G401.6 (cell line): ENCODE measurements around the gene IFT74.
A peak's percentile ranks its signal among the peaks of the same experiment; 100 is the strongest.

Experiments used
- FAIRE-seq: peaks from 2 replicates; lab custom pipeline; 2012; peaks lifted over from hg19 to GRCh38; lab: Jason Lieb, UNC

Gene IFT74

GRCh38 chr9:26955921-26956859 is at the start of gene IFT74:
IFT74 (plus strand) TSS chr9:26956412; CDS start chr9:26961968, 5,556 bp downstream.
- peak; percentile 98 for FAIRE-seq

- no peak for FAIRE-seq
Measured at GRCh38 chr9:26913138-26913668, 43.0 kb upstream of the IFT74 start.

- no peak for FAIRE-seq
Measured at GRCh38 chr9:26919698-26920097, 36.5 kb upstream of the IFT74 start.

DNA sequence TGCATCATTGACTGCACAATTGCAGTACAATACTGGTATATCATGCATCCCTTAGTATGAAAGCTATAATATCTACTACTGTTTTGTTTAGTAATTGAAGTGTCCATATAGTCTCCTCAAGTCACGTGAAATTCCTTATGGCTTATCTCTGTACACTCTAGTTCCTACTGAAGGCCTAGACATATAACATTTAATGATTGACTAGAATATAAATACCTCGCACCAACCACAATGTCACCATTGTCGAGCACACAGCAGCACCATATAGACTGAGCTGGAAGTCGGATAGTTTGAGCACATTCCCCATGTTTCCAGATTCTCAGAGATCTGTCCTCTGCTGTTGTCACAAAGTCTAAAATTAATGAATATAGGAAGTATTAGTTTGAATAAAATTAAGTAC is 30.6 kb upstream of the IFT74 start:
- no peak for FAIRE-seq

DNA sequence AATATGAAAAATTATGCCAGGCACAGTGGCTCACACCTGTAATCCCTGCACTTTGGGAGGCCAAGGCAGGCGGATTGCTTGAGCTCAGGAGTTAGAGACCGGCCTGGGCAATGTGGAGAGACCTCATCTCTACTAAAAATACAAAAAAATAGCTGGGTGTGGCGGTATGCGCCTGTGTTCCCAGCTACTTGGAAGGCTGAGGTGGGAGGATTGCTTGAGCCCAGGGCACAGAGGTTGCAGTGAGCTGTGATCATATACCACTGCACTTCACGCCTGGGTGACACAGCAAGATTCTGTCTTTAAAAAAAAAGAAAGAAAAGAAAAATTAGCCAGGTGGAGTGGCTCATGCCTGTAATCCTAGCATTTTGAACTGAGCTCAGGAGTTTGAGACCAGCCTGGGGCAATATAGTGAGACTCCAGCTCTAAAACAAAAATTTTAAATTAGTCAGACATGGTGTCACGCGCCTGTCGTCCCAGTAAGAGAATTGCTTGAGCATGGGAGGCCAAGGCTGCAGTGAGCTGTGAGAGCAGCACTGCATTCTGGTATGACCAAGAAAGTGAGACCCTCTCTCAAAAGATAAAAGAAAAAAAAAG is 27.2 kb upstream of the IFT74 start:
- no peak for FAIRE-seq

GRCh38 chr9:26935847-26936246 is 20.4 kb upstream of the IFT74 start:
- peak; percentile 30 for FAIRE-seq

- FAIRE-seq, result no peak
Measured at GRCh38 chr9:26937816-26938371, 18.3 kb upstream of the IFT74 start.

DNA sequence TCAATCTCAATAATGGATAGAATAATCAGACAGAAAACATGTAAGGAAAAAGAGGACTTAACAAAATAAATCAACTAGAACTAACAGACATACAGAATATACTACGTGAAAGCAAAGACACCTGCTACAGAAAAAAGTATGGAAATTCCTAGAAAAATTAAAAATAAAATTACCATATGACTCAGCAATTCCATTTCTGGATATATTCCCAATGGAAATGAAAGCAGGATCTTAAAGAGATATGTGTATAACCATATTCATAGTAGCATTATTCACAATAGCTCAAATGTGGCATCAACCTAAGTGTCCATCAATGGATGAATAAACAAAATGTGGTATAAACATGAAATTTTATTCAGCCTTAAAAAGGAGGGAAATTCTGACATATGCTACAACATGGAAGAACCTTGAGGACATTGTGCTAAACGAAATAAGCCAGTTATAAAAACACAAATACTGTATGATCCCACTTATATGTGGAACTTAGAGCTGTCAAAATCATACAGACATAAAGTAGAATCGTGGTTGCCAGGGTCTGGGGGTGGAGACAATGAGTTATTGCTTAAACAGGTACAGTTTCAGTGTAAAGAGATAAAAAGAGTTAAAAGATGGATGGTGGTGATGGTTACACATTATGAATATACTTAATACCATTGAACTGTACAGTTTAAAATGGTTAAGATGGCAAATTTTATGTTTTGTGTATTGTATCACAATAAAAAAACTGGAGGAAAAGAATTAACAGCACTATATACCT is 16.1 kb upstream of the IFT74 start:
- FAIRE-seq, result no peak

GRCh38 chr9:26940779-26941178 is 15.4 kb upstream of the IFT74 start:
- FAIRE-seq, result no peak

- FAIRE-seq, result no peak
Measured at GRCh38 chr9:26945591-26945990, 10.6 kb upstream of the IFT74 start.

DNA sequence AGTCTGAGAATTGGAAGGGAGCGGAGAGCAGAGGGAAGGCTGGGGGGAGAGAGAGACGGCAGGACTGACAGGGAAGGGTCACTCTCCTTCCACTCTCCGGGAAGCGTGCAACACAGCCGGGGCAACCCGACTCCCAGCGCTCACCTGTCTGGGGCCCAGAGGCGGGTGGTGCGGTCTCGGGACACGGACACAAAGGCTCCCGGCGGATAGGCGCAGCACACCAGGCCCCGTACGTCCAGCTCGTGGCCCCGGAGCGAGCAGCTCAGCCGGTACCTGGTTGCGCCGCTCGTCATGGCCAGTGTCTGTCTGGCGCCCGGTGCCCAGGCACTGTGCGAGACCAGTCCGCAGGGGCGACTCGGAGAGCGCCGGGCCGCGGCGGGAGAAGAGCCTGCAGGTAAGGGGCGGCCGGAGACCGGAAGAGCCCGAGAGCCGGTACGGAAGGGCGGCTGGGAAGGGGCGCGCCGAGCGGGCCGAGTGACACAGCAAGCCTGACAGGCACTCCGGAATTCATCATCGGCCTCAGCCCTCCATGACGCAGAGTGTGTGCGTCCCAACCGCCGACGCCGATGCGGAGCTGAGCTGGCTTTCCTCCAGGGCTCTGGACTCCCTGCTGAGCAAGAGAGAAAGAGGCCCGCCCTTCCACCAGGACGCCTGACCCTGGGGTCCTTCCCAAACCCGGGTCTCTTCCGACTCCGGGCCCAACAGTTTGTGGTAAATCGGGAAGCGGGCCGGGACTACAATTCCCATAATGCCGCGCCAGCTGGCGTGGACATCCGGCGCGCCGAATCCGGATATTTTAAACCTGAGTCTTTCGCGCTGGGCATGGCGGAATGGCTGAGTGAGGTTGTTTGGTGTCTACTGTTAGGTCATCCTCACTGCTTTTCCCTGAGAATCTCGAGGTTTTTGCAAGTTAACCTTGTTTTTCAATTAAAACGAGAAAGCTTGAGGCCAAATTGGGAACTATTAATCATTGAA is 9.2 kb upstream of the IFT74 start, which contains the start of gene PLAA:
TSS of gene PLAA (minus strand) at position 490 of the 975 bp plus-strand sequence. CDS start at position 293, 197 bp downstream.
- peak; percentile 92 for FAIRE-seq

DNA sequence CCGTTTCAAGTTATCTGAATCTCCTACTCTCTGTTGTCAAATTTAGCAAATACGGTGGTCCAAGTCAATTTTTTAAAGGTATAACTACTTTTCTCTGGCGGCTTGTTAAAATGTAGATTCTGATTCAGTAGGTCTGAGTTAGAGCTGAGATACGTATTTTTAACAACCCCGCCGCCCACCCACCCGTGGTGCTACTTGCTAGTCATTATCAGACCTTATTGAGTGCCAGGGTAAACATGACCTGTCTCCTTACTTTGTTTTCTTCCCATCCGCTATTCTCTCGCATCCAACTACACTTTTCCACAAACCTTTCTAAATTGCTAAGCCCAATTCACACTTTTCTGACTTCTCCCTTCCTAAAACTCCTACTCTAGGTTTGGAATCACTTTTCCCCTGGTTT is 8.5 kb upstream of the IFT74 start:
- FAIRE-seq, result no peak

- FAIRE-seq, result no peak
Measured at GRCh38 chr9:26949637-26950069, 6.6 kb upstream of the IFT74 start.

GRCh38 chr9:26950521-26950920 is 5.7 kb upstream of the IFT74 start:
- FAIRE-seq, result no peak

GRCh38 chr9:26951794-26952193 is 4.4 kb upstream of the IFT74 start:
- no peak for FAIRE-seq

- FAIRE-seq, result no peak
Measured at GRCh38 chr9:26954050-26954508, 2.1 kb upstream of the IFT74 start.

DNA sequence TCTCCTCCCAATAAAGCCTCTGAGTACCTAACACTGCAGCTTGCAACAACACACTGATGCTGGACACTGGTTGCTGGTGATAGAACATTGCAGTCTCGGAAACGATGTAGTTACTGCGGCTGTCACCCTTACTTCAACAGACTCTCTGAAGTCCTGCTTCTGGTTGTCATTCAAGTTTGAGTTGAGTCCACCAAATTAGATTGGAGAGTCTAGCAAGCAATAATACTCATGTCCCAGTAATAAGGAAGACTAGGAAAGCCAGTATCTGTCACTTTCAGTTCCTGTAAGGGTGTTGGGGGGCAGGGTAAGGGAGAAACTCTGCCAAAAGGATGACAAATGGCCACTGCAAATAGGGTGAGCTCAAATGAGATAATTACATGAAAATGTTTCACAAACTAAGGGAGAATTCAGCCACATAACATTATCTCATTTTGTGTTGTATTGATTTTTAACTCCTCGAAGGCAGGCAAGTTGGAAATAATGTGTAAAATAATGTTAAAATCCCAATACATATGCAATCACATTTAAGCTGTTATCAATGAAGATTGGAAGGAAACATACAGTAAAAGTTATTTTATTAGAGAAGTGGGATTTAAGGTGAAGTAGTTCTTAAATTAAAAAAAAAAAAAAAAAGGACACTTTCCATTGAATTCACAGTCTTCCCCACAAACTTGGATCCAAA is 849 bp upstream of the IFT74 start:
- peak; percentile 61 for FAIRE-seq

GRCh38 chr9:26956860-26957233 is 635 bp downstream of the IFT74 start:
- FAIRE-seq, result no peak

DNA sequence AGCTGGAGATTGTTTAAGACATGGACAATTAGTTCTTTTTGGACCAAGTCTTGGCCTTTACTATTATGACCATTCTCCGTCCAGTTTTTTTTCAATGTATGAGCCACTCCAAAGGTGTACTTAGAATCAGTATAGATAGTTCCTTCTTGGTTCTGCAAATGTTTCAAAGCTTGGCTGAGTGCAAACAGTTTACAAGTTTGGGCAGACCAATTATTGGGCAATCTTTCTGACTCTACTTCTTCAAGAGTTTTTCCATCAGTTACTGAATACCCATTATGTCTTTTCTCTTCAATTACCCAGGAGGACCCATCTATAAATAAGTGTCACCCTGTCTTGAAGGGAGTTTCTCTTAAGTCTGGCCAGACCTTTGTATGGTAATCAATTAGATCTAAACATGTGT is 15.5 kb downstream of the IFT74 start:
- FAIRE-seq, result no peak

DNA sequence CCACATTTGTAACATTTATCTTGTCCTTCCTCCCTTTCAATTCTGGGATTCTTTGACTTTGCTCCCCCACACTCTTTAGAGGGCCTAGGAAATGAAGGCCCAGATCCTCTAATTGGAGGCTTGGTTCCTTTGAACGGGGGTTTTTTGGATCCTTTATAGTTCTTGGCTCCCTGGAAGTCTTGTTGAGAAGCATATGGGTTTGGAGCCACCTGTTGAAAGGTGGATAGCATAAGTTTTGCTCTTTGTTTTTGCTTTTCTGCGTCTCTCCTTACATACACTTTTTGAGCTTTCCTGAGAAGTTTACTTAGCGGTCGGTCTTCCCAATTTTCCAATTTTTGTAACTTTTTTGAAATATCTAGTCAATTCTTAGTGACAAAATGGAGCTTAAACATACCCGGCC is 17.8 kb downstream of the IFT74 start:
- no peak for FAIRE-seq
